ENCODE data around the gene GPR89B. TPM values are rescaled to one million over a fixed set of nuclear protein-coding genes. Genes with fewer than 3 reads are reported as not detected.

The GPR89B gene
- polyA plus RNA-seq, 1 donor (not counting 4 experiments of a cell fraction or from before 2014, with no cell fraction given), result 34.0 TPM

DNA sequence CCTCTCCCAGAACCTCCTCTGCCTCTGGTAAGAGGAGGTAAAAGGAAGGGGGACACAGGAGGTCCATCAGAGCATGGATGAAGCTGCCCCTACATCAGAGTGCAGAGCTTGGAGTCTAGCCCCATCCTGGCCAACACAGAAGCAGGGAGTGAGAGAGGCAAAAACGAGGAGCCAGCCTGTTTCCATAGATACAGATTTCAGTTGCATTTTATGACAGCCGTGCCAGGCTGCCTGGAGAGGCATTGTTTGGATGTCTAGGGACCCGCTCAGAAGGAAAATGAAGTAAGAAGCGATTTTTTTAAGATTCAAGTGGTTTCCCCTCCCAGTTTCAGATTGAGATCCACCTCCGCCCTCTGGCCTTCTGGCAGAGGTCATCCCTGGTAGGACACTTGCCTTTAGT, 37.1 kb upstream of the GPR89B start:
- Histone ChIP-seq H3K9me1 (ENCODE audit: control insufficient read depth, extremely low read depth, insufficient read depth, low read length) (no peaks in the 10 kb centered on the region), H3K79me2 (ENCODE audit: control insufficient read depth, insufficient read depth, low read length) (no peaks in the 10 kb centered on the region), H3K4me1 (ENCODE audit: control insufficient read depth, extremely low read depth, insufficient read depth, low read length) (no peaks in the 10 kb centered on the region), H3K27me3 (ENCODE audit: control insufficient read depth, extremely low read depth, insufficient read depth, low read length) (no peaks in the 10 kb centered on the region), H3K9ac (ENCODE audit: control insufficient read depth, extremely low read depth, insufficient read depth, low read length) (no peak overlapping the region), H3K27ac (ENCODE audit: control insufficient read depth, insufficient read depth, low read length) (no peak overlapping the region), H2AFZ (ENCODE audit: control insufficient read depth, low read length) (no peak overlapping the region), H3K4me3 (ENCODE audit: control insufficient read depth in 2 of 3, extremely low read depth in 1 of 3, insufficient read depth in 2 of 3, low read depth in 1 of 3, low read length in 3 of 3) (no peak overlapping the region), H3K4me2 (ENCODE audit: control insufficient read depth, extremely low read depth, insufficient read depth, low read depth, low read length) (no peak overlapping the region), H3K9me3 (ENCODE audit: control insufficient read depth, low read depth, low read length) (no peaks in the 10 kb centered on the region), H3K36me3 (ENCODE audit: control insufficient read depth in 2 of 2, extremely low read depth in 1 of 2, insufficient read depth in 2 of 2, low read length in 2 of 2) (no peaks in the 10 kb centered on the region), H4K20me1 (ENCODE audit: control insufficient read depth, extremely low read depth, insufficient read depth, low read length) (no peaks in the 10 kb centered on the region)
- TF ChIP-seq, protein P1, sequence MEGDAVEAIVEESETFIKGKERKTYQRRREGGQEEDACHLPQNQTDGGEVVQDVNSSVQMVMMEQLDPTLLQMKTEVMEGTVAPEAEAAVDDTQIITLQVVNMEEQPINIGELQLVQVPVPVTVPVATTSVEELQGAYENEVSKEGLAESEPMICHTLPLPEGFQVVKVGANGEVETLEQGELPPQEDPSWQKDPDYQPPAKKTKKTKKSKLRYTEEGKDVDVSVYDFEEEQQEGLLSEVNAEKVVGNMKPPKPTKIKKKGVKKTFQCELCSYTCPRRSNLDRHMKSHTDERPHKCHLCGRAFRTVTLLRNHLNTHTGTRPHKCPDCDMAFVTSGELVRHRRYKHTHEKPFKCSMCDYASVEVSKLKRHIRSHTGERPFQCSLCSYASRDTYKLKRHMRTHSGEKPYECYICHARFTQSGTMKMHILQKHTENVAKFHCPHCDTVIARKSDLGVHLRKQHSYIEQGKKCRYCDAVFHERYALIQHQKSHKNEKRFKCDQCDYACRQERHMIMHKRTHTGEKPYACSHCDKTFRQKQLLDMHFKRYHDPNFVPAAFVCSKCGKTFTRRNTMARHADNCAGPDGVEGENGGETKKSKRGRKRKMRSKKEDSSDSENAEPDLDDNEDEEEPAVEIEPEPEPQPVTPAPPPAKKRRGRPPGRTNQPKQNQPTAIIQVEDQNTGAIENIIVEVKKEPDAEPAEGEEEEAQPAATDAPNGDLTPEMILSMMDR (optimal IDR thresholded peaks at IDR 0.05 in 1 of 3, IDR thresholded peaks at IDR 0.05 in 1 of 3, conservative IDR thresholded peaks at IDR 0.05 in 1 of 3; ENCODE audit: extremely low read depth in 1 of 3, insufficient read depth in 2 of 3, low read length in 3 of 3), result no peak
- TF ChIP-seq EZH2 (IDR thresholded peaks at IDR 0.05; ENCODE audit: low read length), result no peak
- FAIRE-seq (no peak), DNase-seq (ENCODE audit: low read depth, low spot score) (no peak)
- dilution Hi-C loops (cut with MboI; ENCODE audit: extremely low pct_ligation_motif_present, low sequenced_read_pairs), result loop anchor here (25.0 kb wide), 1 partner anchor 154 kb away; no protein-coding TSS in a partner anchor

DNA sequence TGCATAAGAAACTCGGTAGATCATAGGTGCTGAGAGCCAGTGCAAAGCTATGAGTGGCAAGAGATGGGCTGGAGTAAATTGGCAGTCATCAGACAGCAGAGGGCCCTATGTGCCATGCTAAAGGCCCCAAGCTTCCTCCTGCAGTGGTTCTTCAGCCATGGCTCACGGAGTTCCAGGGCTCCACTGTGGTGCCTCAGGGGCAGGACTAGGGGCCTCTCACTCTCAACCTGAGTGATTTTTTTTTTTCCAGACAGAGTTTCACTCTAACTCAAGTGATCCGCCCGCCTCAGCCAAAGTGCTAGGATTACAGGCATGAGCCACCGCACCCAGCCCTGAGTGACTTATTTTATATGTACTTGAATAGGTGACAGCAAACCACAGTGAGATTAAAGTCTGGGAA, 36.0 kb upstream of the GPR89B start:
- dilution Hi-C loops (cut with MboI; ENCODE audit: extremely low pct_ligation_motif_present, low sequenced_read_pairs), result loop anchor here (25.0 kb wide), 1 partner anchor 155 kb away; no protein-coding TSS in a partner anchor
- Histone ChIP-seq H3K79me2 (ENCODE audit: control insufficient read depth, insufficient read depth, low read length) (no peaks in the 10 kb centered on the region), H3K4me2 (ENCODE audit: control insufficient read depth, extremely low read depth, insufficient read depth, low read depth, low read length) (no peak overlapping the region), H3K4me1 (ENCODE audit: control insufficient read depth, extremely low read depth, insufficient read depth, low read length) (peaks cover 4% of the 10 kb centered on the region), H3K27ac (ENCODE audit: control insufficient read depth, insufficient read depth, low read length) (no peak overlapping the region), H3K9me1 (ENCODE audit: control insufficient read depth, extremely low read depth, insufficient read depth, low read length) (no peaks in the 10 kb centered on the region), H2AFZ (ENCODE audit: control insufficient read depth, low read length) (no peak overlapping the region), H3K36me3 (ENCODE audit: control insufficient read depth in 2 of 2, extremely low read depth in 1 of 2, insufficient read depth in 2 of 2, low read length in 2 of 2) (no peaks in the 10 kb centered on the region), H3K27me3 (ENCODE audit: control insufficient read depth, extremely low read depth, insufficient read depth, low read length) (no peaks in the 10 kb centered on the region), H3K4me3 (ENCODE audit: control insufficient read depth in 2 of 3, extremely low read depth in 1 of 3, insufficient read depth in 2 of 3, low read depth in 1 of 3, low read length in 3 of 3) (no peak overlapping the region), H3K9me3 (ENCODE audit: control insufficient read depth, low read depth, low read length) (no peaks in the 10 kb centered on the region), H3K9ac (ENCODE audit: control insufficient read depth, extremely low read depth, insufficient read depth, low read length) (no peak overlapping the region), H4K20me1 (ENCODE audit: control insufficient read depth, extremely low read depth, insufficient read depth, low read length) (no peaks in the 10 kb centered on the region)
- DNase-seq (ENCODE audit: low read depth, low spot score) (no peak), FAIRE-seq (no peak)
- TF ChIP-seq, protein P1 (optimal IDR thresholded peaks at IDR 0.05 in 1 of 3, IDR thresholded peaks at IDR 0.05 in 1 of 3, conservative IDR thresholded peaks at IDR 0.05 in 1 of 3; ENCODE audit: extremely low read depth in 1 of 3, insufficient read depth in 2 of 3, low read length in 3 of 3), result peak in 1 of 3 experiments; percentile 52
- TF ChIP-seq EZH2 (IDR thresholded peaks at IDR 0.05; ENCODE audit: low read length), result no peak

All from keratinocyte (primary cell).